MM.1S (cell line): Measurements from ENCODE around the gene GDPD3.

Experiments used
- CTCF ChIP-seq: fragments of 300-600 bp; sonication (generic); IDR thresholded peaks from 2 replicates; pipeline ENCODE4 v1.5.1; 2016; ENCODE audit warnings: antibody characterized with exemption, low read length, mixed read lengths
- EZH2phosphoT487 ChIP-seq: fragments of 300-600 bp; sonication (generic); IDR thresholded peaks from 2 replicates; pipeline ENCODE4 v1.6.1; 2018; ENCODE audit warnings: antibody characterized with exemption, low read length

GRCh38 chr16:30120340-30121105 lies 7.2 kb upstream of the GDPD3 start:
- TF ChIP-seq CTCF (no peak), EZH2phosphoT487 (no peak)
